Measurements from ENCODE around the gene CLASRP. TPM values are rescaled to one million over a fixed set of nuclear protein-coding genes. Genes with fewer than 3 reads are reported as not detected.
A peak's percentile ranks its signal among the peaks of the same experiment; 100 is the strongest.

Gene CLASRP
- total and polyA plus RNA-seq, 9 of the 15 experiments (the other 6 are each of a cell fraction or from before 2014, with no cell fraction given): 0.94 to 86.3 (median 44.0) TPM

DNA sequence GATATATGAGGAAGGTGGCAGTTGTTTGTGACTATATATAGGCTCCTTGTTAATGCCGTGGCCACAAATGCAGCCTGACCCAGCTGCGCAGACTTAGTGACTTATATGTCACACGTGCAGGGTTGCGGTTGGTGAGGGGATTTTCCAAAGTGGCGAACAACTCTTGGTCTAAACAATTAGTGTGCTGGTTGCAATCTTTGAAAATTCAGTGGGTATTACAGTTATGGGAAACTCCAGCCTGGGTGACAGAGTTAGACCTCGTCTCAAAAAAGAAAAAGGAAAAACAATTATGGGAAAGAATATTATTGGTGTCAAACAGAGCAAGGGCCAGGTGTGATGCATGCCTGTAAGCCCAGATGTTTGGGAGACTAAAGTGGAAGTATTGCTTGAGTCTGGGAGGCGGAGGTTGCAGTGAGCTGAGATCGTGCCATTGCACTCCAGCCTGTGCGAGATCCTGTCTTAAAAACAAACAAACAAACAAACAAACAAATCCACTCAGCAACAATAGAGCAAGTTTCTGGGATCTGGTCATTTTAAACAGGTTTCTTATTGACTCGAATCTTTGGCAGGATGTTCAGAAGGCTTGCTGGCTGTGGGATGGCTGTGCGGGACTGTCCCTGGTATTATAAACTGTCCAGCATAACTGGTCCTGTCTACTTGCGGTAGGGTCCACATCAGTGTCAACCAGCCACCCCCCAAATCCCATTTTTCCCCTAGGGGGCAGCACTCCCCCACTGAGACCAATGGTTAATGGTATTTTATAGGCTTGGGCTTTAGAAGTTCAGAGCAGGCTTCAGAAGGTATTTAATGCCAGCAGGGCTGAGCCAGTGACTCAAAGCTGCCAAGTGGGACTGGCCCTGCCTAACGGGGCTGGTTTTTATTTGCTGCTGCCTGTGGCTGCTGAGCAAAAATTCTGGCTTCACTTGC lies 22.2 kb upstream of the CLASRP start (continued):
- no peak for TF ChIP-seq MAX (CRISPR knock-in tag; IDR thresholded peaks at IDR 0.05)
- TF ChIP-seq PHF20 (IDR thresholded peaks at IDR 0.05; ENCODE audit: partially characterized antibody): no peak
- TF ChIP-seq RAD21 (CRISPR knock-in tag; conservative IDR thresholded peaks at IDR 0.05 in 1 of 2, IDR thresholded peaks at IDR 0.05 in 1 of 2): peak; percentile 65 to 85
- TF ChIP-seq L3MBTL2 (IDR thresholded peaks at IDR 0.05): no peak
- TF ChIP-seq, protein P1, sequence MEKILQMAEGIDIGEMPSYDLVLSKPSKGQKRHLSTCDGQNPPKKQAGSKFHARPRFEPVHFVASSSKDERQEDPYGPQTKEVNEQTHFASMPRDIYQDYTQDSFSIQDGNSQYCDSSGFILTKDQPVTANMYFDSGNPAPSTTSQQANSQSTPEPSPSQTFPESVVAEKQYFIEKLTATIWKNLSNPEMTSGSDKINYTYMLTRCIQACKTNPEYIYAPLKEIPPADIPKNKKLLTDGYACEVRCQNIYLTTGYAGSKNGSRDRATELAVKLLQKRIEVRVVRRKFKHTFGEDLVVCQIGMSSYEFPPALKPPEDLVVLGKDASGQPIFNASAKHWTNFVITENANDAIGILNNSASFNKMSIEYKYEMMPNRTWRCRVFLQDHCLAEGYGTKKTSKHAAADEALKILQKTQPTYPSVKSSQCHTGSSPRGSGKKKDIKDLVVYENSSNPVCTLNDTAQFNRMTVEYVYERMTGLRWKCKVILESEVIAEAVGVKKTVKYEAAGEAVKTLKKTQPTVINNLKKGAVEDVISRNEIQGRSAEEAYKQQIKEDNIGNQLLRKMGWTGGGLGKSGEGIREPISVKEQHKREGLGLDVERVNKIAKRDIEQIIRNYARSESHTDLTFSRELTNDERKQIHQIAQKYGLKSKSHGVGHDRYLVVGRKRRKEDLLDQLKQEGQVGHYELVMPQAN (IDR thresholded peaks at IDR 0.05; ENCODE audit: borderline replicate concordance): no peak
- no peak for TF ChIP-seq MYNN (IDR thresholded peaks at IDR 0.05)
- TF ChIP-seq MYNN (CRISPR knock-in tag; IDR thresholded peaks at IDR 0.05): no peak
- TF ChIP-seq, protein P2, sequence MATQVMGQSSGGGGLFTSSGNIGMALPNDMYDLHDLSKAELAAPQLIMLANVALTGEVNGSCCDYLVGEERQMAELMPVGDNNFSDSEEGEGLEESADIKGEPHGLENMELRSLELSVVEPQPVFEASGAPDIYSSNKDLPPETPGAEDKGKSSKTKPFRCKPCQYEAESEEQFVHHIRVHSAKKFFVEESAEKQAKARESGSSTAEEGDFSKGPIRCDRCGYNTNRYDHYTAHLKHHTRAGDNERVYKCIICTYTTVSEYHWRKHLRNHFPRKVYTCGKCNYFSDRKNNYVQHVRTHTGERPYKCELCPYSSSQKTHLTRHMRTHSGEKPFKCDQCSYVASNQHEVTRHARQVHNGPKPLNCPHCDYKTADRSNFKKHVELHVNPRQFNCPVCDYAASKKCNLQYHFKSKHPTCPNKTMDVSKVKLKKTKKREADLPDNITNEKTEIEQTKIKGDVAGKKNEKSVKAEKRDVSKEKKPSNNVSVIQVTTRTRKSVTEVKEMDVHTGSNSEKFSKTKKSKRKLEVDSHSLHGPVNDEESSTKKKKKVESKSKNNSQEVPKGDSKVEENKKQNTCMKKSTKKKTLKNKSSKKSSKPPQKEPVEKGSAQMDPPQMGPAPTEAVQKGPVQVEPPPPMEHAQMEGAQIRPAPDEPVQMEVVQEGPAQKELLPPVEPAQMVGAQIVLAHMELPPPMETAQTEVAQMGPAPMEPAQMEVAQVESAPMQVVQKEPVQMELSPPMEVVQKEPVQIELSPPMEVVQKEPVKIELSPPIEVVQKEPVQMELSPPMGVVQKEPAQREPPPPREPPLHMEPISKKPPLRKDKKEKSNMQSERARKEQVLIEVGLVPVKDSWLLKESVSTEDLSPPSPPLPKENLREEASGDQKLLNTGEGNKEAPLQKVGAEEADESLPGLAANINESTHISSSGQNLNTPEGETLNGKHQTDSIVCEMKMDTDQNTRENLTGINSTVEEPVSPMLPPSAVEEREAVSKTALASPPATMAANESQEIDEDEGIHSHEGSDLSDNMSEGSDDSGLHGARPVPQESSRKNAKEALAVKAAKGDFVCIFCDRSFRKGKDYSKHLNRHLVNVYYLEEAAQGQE (IDR thresholded peaks at IDR 0.05; ENCODE audit: borderline replicate concordance): peak; percentile 71; the same call in 1 of the 2 replicates
- TF ChIP-seq, protein P2 (CRISPR knock-in tag; IDR thresholded peaks at IDR 0.05; ENCODE audit: low read depth): no peak
- TF ChIP-seq ESRRB (CRISPR knock-in tag; IDR thresholded peaks at IDR 0.05; ENCODE audit: borderline replicate concordance): no peak
